Osteoblast (primary cell): ENCODE data around the gene GPR15LG. TPM values are rescaled to one million over a fixed set of nuclear protein-coding genes. Genes with fewer than 3 reads are reported as not detected.
"Not testable (repeated sequence)": the region's sequence is repeated elsewhere in the genome, so short reads cannot be mapped to it uniquely, and the experiment has no call there.

ENCODE experiments used
- DNase-seq: peaks from one replicate; pipeline ENCODE4 v3.0.0; 2011; ENCODE audit warnings: low spot score, mixed read lengths; ENCODE audit not compliant: insufficient read length; ENCODE audit errors: missing footprints
- H2AFZ ChIP-seq: 2 replicates; pipeline ENCODE4 v1.6.0; 2011; ENCODE audit warnings: mild to moderate bottlenecking, low read length
- H3K27ac ChIP-seq: 2 replicates; pipeline ENCODE4 v1.5.1; 2011; ENCODE audit warnings: mild to moderate bottlenecking, low read depth, low read length, moderate library complexity
- H3K27me3 ChIP-seq: 2 replicates; pipeline ENCODE4 v1.6.0; 2012; ENCODE audit warnings: mild to moderate bottlenecking, control low read depth, inconsistent platforms, low read length, moderate library complexity; ENCODE audit not compliant: insufficient read depth
- H3K36me3 ChIP-seq: 2 replicates; pipeline ENCODE4 v1.5.1; 2011; ENCODE audit warnings: mild to moderate bottlenecking, low read length, control low read depth, moderate library complexity; ENCODE audit not compliant: insufficient read depth
- H3K4me1 ChIP-seq: 2 replicates; pipeline ENCODE4 v1.5.1; 2011; ENCODE audit warnings: mild to moderate bottlenecking, low read length, control low read depth, moderate library complexity; ENCODE audit not compliant: insufficient read depth
- H3K4me2 ChIP-seq: 2 replicates; pipeline ENCODE4 v1.6.0; 2011; ENCODE audit warnings: mild to moderate bottlenecking, low read length; ENCODE audit not compliant: insufficient read depth
- H3K4me3 ChIP-seq: fragments of 200-600 bp; sonication (generic); 3 replicates; pipeline ENCODE4 v1.5.1; 2012; ENCODE audit warnings: mild to moderate bottlenecking, low read length, inconsistent platforms; ENCODE audit not compliant: insufficient read depth
- H3K79me2 ChIP-seq: 2 replicates; pipeline ENCODE4 v1.6.0; 2012; ENCODE audit warnings: mild to moderate bottlenecking, low read length, control low read depth, inconsistent platforms; ENCODE audit not compliant: insufficient read depth
- H3K9me3 ChIP-seq: 2 replicates; pipeline ENCODE4 v1.5.1; 2011; ENCODE audit warnings: low read depth, low read length, control low read depth
- H4K20me1 ChIP-seq: 2 replicates; pipeline ENCODE4 v1.6.0; 2012; ENCODE audit warnings: mild to moderate bottlenecking, low read length, control low read depth; ENCODE audit not compliant: insufficient read depth
- CTCF ChIP-seq: IDR thresholded peaks from 2 replicates; pipeline ENCODE4 v1.5.1; 2011; ENCODE audit warnings: mild to moderate bottlenecking, low read depth, low read length, moderate library complexity; ENCODE audit errors: extremely low read depth
- total RNA-seq: library from RNA; depleted of rRNA; stranded (reverse); fragments of >200 nt; gene quantifications from 2 replicates; pipeline ENCODE4 v1.2.3, GENCODE V29; 2012

The GPR15LG gene
- not detected in 2 replicates for total RNA-seq

- H3K27me3 ChIP-seq, result no peaks in the 10 kb centered on the region
- no peak for TF ChIP-seq CTCF
- H3K27ac ChIP-seq, result no peak within 1 kb of the TSS
- no peaks in the 10 kb centered on the region for H4K20me1 ChIP-seq
- no peak within 1 kb of the TSS for H2AFZ ChIP-seq
- no peak for DNase-seq
- no peaks in the 10 kb centered on the region for H3K79me2 ChIP-seq
- H3K4me1 ChIP-seq, result no peaks in the 10 kb centered on the region
- H3K36me3 ChIP-seq, result no peaks in the 10 kb centered on the region
- H3K4me2 ChIP-seq, result no peak within 1 kb of the TSS
- no peaks in the 10 kb centered on the region for H3K9me3 ChIP-seq
- H3K4me3 ChIP-seq, result no peak within 1 kb of the TSS
Measured at GRCh38 chr10:84173501-84173929, at the start of gene GPR15LG. Gene GPR15LG, plus strand, starts transcription at chr10:84173801. Its CDS starts 51 bp downstream, at chr10:84173852.

GRCh38 chr10:84125910-84126784, 47.5 kb upstream of the GPR15LG start:
- not testable (repeated sequence) for H3K4me1 ChIP-seq, H2AFZ ChIP-seq, H3K27me3 ChIP-seq, H3K9me3 ChIP-seq, H4K20me1 ChIP-seq, H3K4me3 ChIP-seq, H3K79me2 ChIP-seq, H3K27ac ChIP-seq, DNase-seq, H3K36me3 ChIP-seq, H3K4me2 ChIP-seq

GRCh38 chr10:84126785-84127167, 46.8 kb upstream of the GPR15LG start:
- Histone ChIP-seq H3K9me3 (no peaks in the 10 kb centered on the region), H3K27me3 (no peaks in the 10 kb centered on the region), H3K4me2 (no peak overlapping the region), H2AFZ (no peak overlapping the region), H3K4me1 (no peaks in the 10 kb centered on the region), H3K4me3 (no peak overlapping the region), H3K79me2 (no peaks in the 10 kb centered on the region), H3K27ac (no peak overlapping the region), H4K20me1 (no peaks in the 10 kb centered on the region), H3K36me3 (no peaks in the 10 kb centered on the region)
- DNase-seq, result no peak
- no peak for TF ChIP-seq CTCF

DNA sequence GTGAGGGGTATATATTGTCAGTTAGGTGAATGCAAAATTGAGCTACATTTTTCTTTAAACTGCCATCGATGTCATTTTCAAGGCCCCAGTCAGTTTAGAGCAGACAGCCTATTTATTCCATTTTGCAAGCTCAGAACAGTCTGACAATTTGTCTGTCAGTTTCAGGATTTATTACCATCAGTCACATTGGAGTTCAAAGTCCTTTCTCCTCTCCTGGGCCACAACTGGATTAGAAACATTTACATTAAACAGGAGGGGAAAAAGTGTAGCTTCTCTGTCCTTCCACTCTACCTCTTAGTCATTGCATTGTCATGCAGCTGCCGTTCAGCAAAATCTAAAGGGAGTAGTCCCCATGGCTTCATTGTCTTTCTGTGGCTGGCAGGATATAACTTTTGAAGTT, 37.8 kb upstream of the GPR15LG start:
- no peak for TF ChIP-seq CTCF
- H3K4me2 ChIP-seq, result no peak overlapping the region
- no peaks in the 10 kb centered on the region for H3K36me3 ChIP-seq
- no peaks in the 10 kb centered on the region for H3K9me3 ChIP-seq
- no peak for DNase-seq
- H3K27me3 ChIP-seq, result no peaks in the 10 kb centered on the region
- no peaks in the 10 kb centered on the region for H4K20me1 ChIP-seq
- peaks cover 15% of the 10 kb centered on the region for H3K79me2 ChIP-seq
- H3K4me1 ChIP-seq, result peaks cover 9% of the 10 kb centered on the region
- H3K27ac ChIP-seq, result no peak overlapping the region
- no peak overlapping the region for H3K4me3 ChIP-seq
- no peak overlapping the region for H2AFZ ChIP-seq
